NCI-H460 (cell line): ENCODE measurements around the gene RUNDC3A. TPM values are rescaled to one million over a fixed set of nuclear protein-coding genes. Genes with fewer than 3 reads are reported as not detected.
A peak's percentile ranks its signal among the peaks of the same experiment; 100 is the strongest.

Experiments
- DNase-seq: peaks from one replicate; pipeline ENCODE4 v3.0.0-alpha.2; 2016; ENCODE audit warnings: low read depth; ENCODE audit errors: extremely low read depth
- total RNA-seq: library from RNA; depleted of rRNA; stranded (reverse); fragments of >200 nt; shearing (Covaris generic); gene quantifications from 2 replicates; pipeline ENCODE4 v1.2.3, GENCODE V29; 2014

Gene RUNDC3A
- total RNA-seq, 1 experiment from 2014 or later, result not detected

- DNase-seq, result no peak
These were observed 26.1 kb upstream of the RUNDC3A start for GRCh38 chr17:44282264-44282663.

- DNase-seq, result no peak
These were observed 24.9 kb upstream of the RUNDC3A start for GRCh38 chr17:44283344-44284023.

- no peak for DNase-seq
These were observed 24.4 kb upstream of the RUNDC3A start for GRCh38 chr17:44284024-44284400.

GRCh38 chr17:44287651-44288050 lies 20.8 kb upstream of the RUNDC3A start:
- DNase-seq, result no peak

- DNase-seq, result no peak
These were observed 14.7 kb upstream of the RUNDC3A start for GRCh38 chr17:44293509-44294226.

DNA sequence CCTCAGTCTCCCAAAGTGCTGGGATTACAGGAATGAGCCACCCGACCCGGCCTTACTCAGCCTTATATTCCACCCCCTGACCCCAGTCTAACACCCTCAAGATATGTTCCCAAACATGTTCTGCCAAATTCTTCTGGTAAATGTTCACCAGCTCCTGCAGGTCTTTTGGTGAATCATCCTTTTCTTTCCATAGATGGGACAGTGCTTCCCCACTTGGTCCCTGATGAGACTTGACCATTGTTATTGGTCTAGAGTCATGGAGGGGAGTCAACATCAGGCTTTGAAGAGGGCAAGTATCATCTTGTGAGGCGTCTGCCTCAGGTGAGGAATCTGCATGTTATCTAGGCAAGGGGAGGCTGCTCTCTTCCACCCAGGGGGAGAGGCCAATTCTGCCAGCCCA lies 10.4 kb upstream of the RUNDC3A start:
- DNase-seq, result no peak

- no peak for DNase-seq
These were observed 3.8 kb upstream of the RUNDC3A start for GRCh38 chr17:44304651-44305050.

- DNase-seq, result no peak
These were observed 814 bp upstream of the RUNDC3A start for GRCh38 chr17:44307387-44308186.

DNA sequence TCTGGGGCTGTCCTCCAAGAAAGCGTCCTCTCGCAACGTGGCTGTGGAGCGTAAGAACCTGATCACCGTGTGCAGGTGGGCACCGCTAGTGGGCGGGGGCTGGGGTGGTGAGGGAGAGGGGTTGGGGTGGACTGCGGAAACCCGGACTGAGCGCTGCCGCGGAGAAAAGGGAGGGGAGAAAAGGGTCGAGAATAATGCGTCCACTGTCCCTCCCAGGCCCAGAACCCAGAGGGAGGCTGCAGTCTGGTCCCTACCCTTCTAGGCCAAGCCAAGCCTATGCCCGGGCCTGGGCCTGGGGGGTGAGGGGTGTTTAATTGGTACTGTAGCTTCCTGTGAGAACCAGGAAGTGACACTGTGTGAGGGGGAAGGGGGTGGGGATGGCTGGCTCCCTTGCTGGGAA lies 464 bp downstream of the RUNDC3A start:
- DNase-seq, result no peak

DNA sequence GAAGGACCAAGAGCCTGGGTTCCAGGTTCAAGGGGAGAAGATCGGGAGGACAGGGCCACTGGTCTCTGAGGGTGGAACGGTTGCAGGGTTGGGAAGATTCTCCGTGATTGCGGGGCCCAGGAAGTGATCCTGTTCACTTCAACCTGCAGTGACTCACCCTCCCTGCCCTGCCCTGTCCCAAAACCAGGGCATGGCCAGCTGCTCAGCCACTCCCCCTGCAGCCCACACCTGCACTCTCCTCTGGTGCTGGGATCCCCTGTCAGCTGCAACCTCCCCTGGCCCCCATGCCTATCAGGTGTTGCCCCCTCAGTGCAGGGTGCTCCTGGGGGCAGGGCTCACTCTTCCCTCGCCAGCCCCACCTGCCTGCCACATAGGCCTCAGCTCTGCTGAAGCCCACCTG lies 1.1 kb downstream of the RUNDC3A start:
- no peak for DNase-seq

- DNase-seq, result no peak
These were observed 1.8 kb downstream of the RUNDC3A start for GRCh38 chr17:44310188-44310587.

- no peak for DNase-seq
These were observed 2.4 kb downstream of the RUNDC3A start for GRCh38 chr17:44310609-44311376.

GRCh38 chr17:44311562-44312181 lies 3.3 kb downstream of the RUNDC3A start:
- no peak for DNase-seq

DNA sequence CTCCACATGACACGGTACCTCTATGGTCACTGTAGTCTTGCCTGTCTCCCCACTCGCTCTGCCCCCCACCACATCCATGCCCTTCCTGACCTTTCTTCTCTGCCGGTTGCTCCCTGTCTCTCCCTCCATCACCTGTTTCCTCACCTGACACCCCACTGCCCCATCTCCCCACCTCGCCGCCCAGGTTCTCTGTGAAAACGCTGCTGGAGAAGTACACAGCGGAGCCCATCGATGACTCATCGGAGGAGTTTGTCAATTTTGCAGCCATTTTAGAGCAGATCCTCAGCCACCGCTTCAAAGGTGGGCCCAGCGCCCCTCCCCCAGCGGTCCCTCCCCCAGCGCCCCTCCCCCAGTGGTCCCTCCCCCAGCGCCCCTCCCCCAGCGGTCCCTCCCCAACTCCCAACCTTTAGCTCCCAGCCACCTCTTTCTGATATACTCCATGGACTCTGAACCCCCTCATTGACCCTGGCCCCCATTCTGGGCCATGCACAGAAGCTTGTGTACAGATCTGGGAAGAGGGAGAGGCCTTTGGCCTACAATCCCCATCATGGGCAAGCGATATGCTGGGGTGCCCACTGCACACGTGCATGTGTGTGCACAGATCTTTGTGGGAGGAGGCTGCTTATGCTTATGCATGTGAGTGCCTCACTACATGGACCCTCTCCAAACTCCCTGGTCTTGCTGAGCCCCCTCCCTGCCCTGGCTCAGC lies 4.1 kb downstream of the RUNDC3A start:
- no peak for DNase-seq

- no peak for DNase-seq
These were observed 5.6 kb downstream of the RUNDC3A start for GRCh38 chr17:44314031-44314430.

DNA sequence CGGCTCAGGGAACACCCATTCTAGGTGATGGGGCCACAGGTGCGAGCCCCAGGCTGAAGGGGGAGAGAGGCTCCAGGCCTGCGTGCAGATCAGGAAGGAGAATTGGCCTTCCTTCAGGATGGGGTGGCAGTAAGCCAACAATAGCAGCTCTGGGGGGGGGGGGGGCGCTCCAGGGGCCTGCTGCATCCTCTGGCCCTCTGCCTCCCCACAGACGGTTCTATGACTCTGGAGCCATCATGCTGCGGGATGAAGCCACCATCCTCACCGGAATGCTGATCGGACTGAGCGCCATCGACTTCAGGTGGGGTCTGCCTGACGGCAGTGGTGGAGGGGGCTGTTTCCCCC lies 6.1 kb downstream of the RUNDC3A start:
- no peak for DNase-seq

- peak; percentile 26 for DNase-seq
These were observed 6.7 kb downstream of the RUNDC3A start for GRCh38 chr17:44314869-44315661.

GRCh38 chr17:44315760-44316731 lies 7.6 kb downstream of the RUNDC3A start:
- DNase-seq, result no peak
